C4-2B (cell line): Measurements from ENCODE around the gene BRD3.

Source experiments
- ZFX ChIP-seq: fragments of 450-650 bp; IDR thresholded peaks from 2 replicates; pipeline ENCODE4 v1.6.1; 2017
- TF ChIP-seq, protein P1 (sequence below): fragments of 450-650 bp; conservative IDR thresholded peaks from 2 replicates; pipeline ENCODE4 v1.5.1; 2017; ENCODE audit warnings: mild to moderate bottlenecking

DNA sequence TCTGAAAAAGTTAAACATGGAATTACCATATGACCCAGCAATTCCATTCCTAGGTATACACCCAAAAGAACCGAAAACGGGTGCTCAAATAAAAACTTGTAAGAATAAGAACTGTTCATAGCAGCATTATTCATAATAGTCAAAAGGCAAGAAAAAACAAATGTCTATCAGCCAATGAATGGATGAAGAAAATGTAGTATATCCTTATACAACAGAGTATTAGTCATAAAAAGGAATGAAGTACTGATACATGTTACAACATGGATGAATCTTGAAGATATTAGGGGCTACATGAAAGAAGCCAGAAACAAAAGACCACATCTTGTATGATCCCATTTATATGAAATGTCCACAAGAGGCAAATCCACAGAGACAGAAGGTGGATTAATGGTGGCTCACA is 15.6 kb upstream of the BRD3 start:
- TF ChIP-seq, protein P1, sequence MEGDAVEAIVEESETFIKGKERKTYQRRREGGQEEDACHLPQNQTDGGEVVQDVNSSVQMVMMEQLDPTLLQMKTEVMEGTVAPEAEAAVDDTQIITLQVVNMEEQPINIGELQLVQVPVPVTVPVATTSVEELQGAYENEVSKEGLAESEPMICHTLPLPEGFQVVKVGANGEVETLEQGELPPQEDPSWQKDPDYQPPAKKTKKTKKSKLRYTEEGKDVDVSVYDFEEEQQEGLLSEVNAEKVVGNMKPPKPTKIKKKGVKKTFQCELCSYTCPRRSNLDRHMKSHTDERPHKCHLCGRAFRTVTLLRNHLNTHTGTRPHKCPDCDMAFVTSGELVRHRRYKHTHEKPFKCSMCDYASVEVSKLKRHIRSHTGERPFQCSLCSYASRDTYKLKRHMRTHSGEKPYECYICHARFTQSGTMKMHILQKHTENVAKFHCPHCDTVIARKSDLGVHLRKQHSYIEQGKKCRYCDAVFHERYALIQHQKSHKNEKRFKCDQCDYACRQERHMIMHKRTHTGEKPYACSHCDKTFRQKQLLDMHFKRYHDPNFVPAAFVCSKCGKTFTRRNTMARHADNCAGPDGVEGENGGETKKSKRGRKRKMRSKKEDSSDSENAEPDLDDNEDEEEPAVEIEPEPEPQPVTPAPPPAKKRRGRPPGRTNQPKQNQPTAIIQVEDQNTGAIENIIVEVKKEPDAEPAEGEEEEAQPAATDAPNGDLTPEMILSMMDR, result no peak
- TF ChIP-seq ZFX, result no peak
